GM12878 (cell line): Measurements from ENCODE around the gene LCOR. TPM values are rescaled to one million over a fixed set of nuclear protein-coding genes. Genes with fewer than 3 reads are reported as not detected.

Experiments
- ATAC-seq: fragments of 200-7000 bp; cut with Tn5 transposase; 3 replicates; pipeline ENCODE4 v1.9.1; 2020; ENCODE audit warnings: mild to moderate bottlenecking, moderate library complexity
- BruUV-seq: library from RNA; stranded (reverse); fragments of 400-500 nt; replicated peaks from 2 replicates; lab custom pipeline; 2021; lab: Mats Ljungman, UMichigan
- CTCF ChIA-PET: fragments of 300-600 bp; sonication (Branson Sonifier 250); formaldehyde crosslinking; extraction: SDS; loops from one replicate; lab custom pipeline; 2021; ENCODE audit warnings: inconsistent platforms; lab: Yijun Ruan, JAX
- POLR2A ChIA-PET: fragments of 350-600 bp; formaldehyde crosslinking; extraction: SDS; loops from one replicate; lab custom pipeline; 2021; ENCODE audit warnings: inconsistent platforms; lab: Charles Lee
- RAD21 ChIA-PET: fragments of 300-600 bp; sonication (Branson Sonifier 250); formaldehyde crosslinking; loops from one replicate; lab custom pipeline; 2023; ENCODE audit warnings: antibody characterized with exemption; ENCODE audit not compliant: unreplicated experiment; lab: Charles Lee
- SMC1A ChIA-PET: fragments of 300-600 bp; sonication (Branson Sonifier 250); formaldehyde crosslinking; loops from one replicate; lab custom pipeline; 2023; ENCODE audit not compliant: unreplicated experiment, uncharacterized antibody; lab: Charles Lee
- DNase-seq: peaks from one replicate; pipeline ENCODE4 v3.0.0-alpha.2; 2011; ENCODE audit warnings: low read depth, low spot score
- FAIRE-seq: peaks from 3 replicates; lab custom pipeline; 2011; peaks lifted over from hg19 to GRCh38; lab: Jason Lieb, UNC
- H2AFZ ChIP-seq: 2 replicates; pipeline ENCODE4 v1.6.0; 2011; ENCODE audit warnings: low read depth, low read length, control low read depth; ENCODE audit not compliant: control insufficient read depth
- H3K27ac ChIP-seq: 2 replicates; pipeline ENCODE4 v1.5.1; 2011; ENCODE audit warnings: control low read depth; ENCODE audit not compliant: control insufficient read depth, insufficient read depth
- H3K27me3 ChIP-seq, 2 experiments: replicated peaks in 1 of 2; 2 replicates each; pipeline versions ENCODE4 v1.6.0 to v1.6.1; 2011; ENCODE audit warnings: low read length in 1 of 2; ENCODE audit not compliant: control insufficient read depth in 2 of 2, insufficient read depth in 2 of 2
- H3K36me3 ChIP-seq, 2 experiments: 2 replicates each; pipeline ENCODE4 v1.5.1; 2011; ENCODE audit warnings: low read length in 1 of 2; ENCODE audit not compliant: control insufficient read depth in 2 of 2, insufficient read depth in 2 of 2
- H3K4me1 ChIP-seq: 2 replicates; pipeline ENCODE4 v1.6.1; 2011; ENCODE audit warnings: mild to moderate bottlenecking, low read length, moderate library complexity, mixed read lengths; ENCODE audit not compliant: control insufficient read depth, insufficient read depth
- H3K4me2 ChIP-seq: 2 replicates; pipeline ENCODE4 v1.6.0; 2011; ENCODE audit warnings: control low read depth; ENCODE audit not compliant: control insufficient read depth, insufficient read depth
- H3K4me3 ChIP-seq: fragments of 200-600 bp; sonication (generic); 2 replicates; pipeline ENCODE4 v1.5.1; 2016
- H3K79me2 ChIP-seq: 2 replicates; pipeline ENCODE4 v1.6.0; 2011; ENCODE audit warnings: low read length; ENCODE audit not compliant: control insufficient read depth, insufficient read depth
- H3K9ac ChIP-seq: 2 replicates; pipeline ENCODE4 v1.8.0; 2011; ENCODE audit warnings: low read length, control low read depth, mixed read lengths; ENCODE audit not compliant: control insufficient read depth, insufficient read depth
- H3K9me3 ChIP-seq: replicated peaks from 3 replicates; pipeline ENCODE4 v1.5.1; 2011; ENCODE audit warnings: mild to moderate bottlenecking, low read length; ENCODE audit not compliant: control insufficient read depth, insufficient read depth
- H4K20me1 ChIP-seq: 2 replicates; pipeline ENCODE4 v1.6.0; 2011; ENCODE audit not compliant: control insufficient read depth, insufficient read depth
- ATF3 ChIP-seq: IDR thresholded peaks from 2 replicates; pipeline ENCODE4 v1.6.1; 2011; ENCODE audit warnings: low read depth, mild to moderate bottlenecking, low read length, moderate library complexity, borderline replicate concordance; ENCODE audit errors: extremely low read depth
- ATF7 ChIP-seq: fragments of 450-650 bp; IDR thresholded peaks from 2 replicates; pipeline ENCODE4 v1.6.1; 2016; ENCODE audit warnings: low read depth, mild to moderate bottlenecking
- CHD1 ChIP-seq: IDR thresholded peaks from 2 replicates; pipeline ENCODE4 v1.6.1; 2012; ENCODE audit warnings: low read depth, low read length, improper control_type of control experiment
- DPF2 ChIP-seq: fragments of 450-650 bp; IDR thresholded peaks from 2 replicates; pipeline ENCODE4 v1.6.1; 2017; ENCODE audit warnings: mild to moderate bottlenecking
- FOXK2 ChIP-seq: fragments of 450-650 bp; IDR thresholded peaks from 2 replicates; pipeline ENCODE4 v1.6.1; 2017; ENCODE audit warnings: mild to moderate bottlenecking, moderate library complexity
- HCFC1 ChIP-seq: fragments of 150-350 bp; IDR thresholded peaks from 2 replicates; pipeline ENCODE4 v1.6.1; 2014; ENCODE audit warnings: low read length
- IKZF1 ChIP-seq: fragments of 450-650 bp; conservative IDR thresholded peaks from 2 replicates; pipeline ENCODE4 v1.6.1; 2017; ENCODE audit warnings: antibody characterized with exemption, mild to moderate bottlenecking
- IKZF2 ChIP-seq, 2 experiments: fragments of 450-650 bp; IDR thresholded peaks; 2 replicates each; pipeline ENCODE4 v1.6.1; 2017; ENCODE audit warnings: mild to moderate bottlenecking in 2 of 2, moderate library complexity in 2 of 2
- MTA2 ChIP-seq: fragments of 450-650 bp; IDR thresholded peaks from 2 replicates; pipeline ENCODE4 v1.6.1; 2016; ENCODE audit warnings: low read depth, mild to moderate bottlenecking, moderate library complexity
- NFIC ChIP-seq: IDR thresholded peaks from 2 replicates; pipeline ENCODE4 v1.6.1; 2012; ENCODE audit warnings: low read depth, mild to moderate bottlenecking, inconsistent platforms, low read length, moderate library complexity
- POU2F2 ChIP-seq: IDR thresholded peaks from 3 replicates; pipeline ENCODE4 v1.6.1; 2011; ENCODE audit warnings: low read depth, mild to moderate bottlenecking, low read length, borderline replicate concordance
- RELA ChIP-seq: fragments of 450-650 bp; IDR thresholded peaks from 2 replicates; pipeline ENCODE4 v1.8.0; 2014; ENCODE audit warnings: borderline replicate concordance; ENCODE audit not compliant: partially characterized antibody
- SPI1 ChIP-seq: IDR thresholded peaks from 2 replicates; pipeline ENCODE4 v1.6.1; 2011; ENCODE audit warnings: low read depth, mild to moderate bottlenecking, low read length, moderate library complexity, borderline replicate concordance; ENCODE audit not compliant: insufficient read depth
- ZBED1 ChIP-seq: IDR thresholded peaks from 2 replicates; pipeline ENCODE4 v1.6.1; 2016; ENCODE audit warnings: borderline replicate concordance
- ZNF274 ChIP-seq: IDR thresholded peaks from one replicate; pipeline ENCODE4 v1.8.0; 2011; ENCODE audit not compliant: insufficient read length, insufficient read depth
- WGBS: methylation state at CpG from one replicate; pipeline ENCODE4 v1.1.6; 2016; ENCODE audit warnings: low lambda C conversion rate; ENCODE audit not compliant: insufficient replicate concordance, insufficient coverage; ENCODE audit errors: missing lambda C conversion rate; 5-methylcytosine and 5-hydroxymethylcytosine counted together
- in situ Hi-C: fragments of 300-500 bp; cut with MboI; formaldehyde crosslinking; loops from 9 replicates; pipeline ENCODE4 v1.14.3; 2018; ENCODE audit warnings: mixed read lengths
- intact Hi-C: fragments of 100-400 bp; cut with micrococcal nuclease; formaldehyde crosslinking; loops from one replicate; pipeline ENCODE4 v1.14.2; 2022; ENCODE audit not compliant: unreplicated experiment
- polyA plus RNA-seq, 11 experiments: library from polyadenylated mRNA; depleted of rRNA in 4 of 11; unstranded in 6 of 11; stranded (reverse) in 5 of 11; fragments of >200 nt; fragmentation: Nextera tagmentation in 4 of 11; fragmentation: Illumina TruSeq in 1 of 11; extraction: Ambion mirVana in 4 of 11; extraction: Trizol in 1 of 11; gene quantifications; 1 replicate in 1 of 11; 2 replicates in 10 of 11; pipeline versions ENCODE4 v1.2.1 to v1.2.3, GENCODE V29; 2011 to 2016; ENCODE audit warnings: inconsistent platforms in 2 of 11, missing spikeins in 2 of 11, low read depth in 1 of 11
- total RNA-seq, 4 experiments: library from RNA; depleted of rRNA in 3 of 4; stranded (reverse); fragments of >200 nt in 3 of 4; fragmentation: Illumina TruSeq in 1 of 4; extraction: Trizol in 1 of 4; gene quantifications; 2 replicates each; pipeline versions ENCODE4 v1.2.1 to v1.2.3, GENCODE V29; 2013 to 2021
- TF ChIP-seq, protein P1 (sequence below): fragments of 450-650 bp; IDR thresholded peaks from 2 replicates; pipeline ENCODE4 v1.6.1; 2016; ENCODE audit warnings: mild to moderate bottlenecking

LCOR gene
- total and polyA plus RNA-seq, 10 of the 15 experiments (the other 5 are each of a cell fraction or from before 2014, with no cell fraction given): 1.6 to 22.0 (median 13.2) TPM

DNA sequence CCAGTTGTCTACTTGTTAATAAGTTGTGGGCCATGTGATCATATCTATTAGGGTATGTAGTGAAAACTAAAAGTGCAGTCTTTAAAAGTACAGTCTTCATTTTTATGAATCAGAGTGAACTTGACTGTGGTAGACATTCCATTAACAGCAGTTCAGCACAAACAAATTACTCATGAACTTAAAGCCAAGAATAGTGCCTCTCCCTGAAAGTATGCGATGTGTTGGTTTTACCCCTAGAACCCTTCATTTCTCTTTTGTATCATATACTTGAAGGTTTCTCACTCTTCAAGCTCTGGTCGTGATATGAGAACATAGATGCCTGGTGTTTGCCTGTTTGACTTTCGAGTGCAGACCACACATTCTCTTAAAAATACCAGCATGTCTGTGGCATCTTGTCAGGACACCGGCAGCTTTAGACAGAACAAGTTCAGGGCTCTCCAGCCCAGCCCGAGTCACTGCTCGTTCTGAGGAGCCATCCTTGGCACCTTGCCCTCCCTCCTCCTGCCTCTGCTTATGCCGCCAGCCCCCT lies 159.3 kb downstream of the LCOR start:
- ChIA-PET CTCF (interaction anchor here (0.8 to 6.2 kb wide), 9 partner anchors 12 to 162 kb away, joined by 3 to 45 read pairs (median 3); no protein-coding TSS in a partner anchor), SMC1A (interaction anchor here (0.9 to 5.3 kb wide), 13 partner anchors 11 to 128 kb away, joined by 3 to 41 read pairs (median 5); no protein-coding TSS in a partner anchor), RAD21 (interaction anchor here (0.6 to 2.5 kb wide), 7 partner anchors 16 to 427 kb away, joined by 3 to 15 read pairs (median 5); no protein-coding TSS in a partner anchor), POLR2A (interaction anchor here (0.9 to 1.5 kb wide), 4 partner anchors 25 to 158 kb away, joined by 3 to 5 read pairs (median 4); no protein-coding TSS in a partner anchor)
- DNase-seq (no peak), FAIRE-seq (peak; percentile 59), ATAC-seq (peak; percentile 78)
- TF ChIP-seq ZBED1 (peak; percentile 76; the same call in 1 of the 2 replicates), IKZF1 (0 out of 2 replicates have a peak, but pooled peaks have one; percentile 10), ATF3 (no peak)
- no peak overlapping the region for H3K9ac ChIP-seq
- peak overlapping the region; percentile 85 for H3K4me2 ChIP-seq
- no peak overlapping the region for H3K4me3 ChIP-seq
- no TSS peak for BruUV-seq
- H3K36me3 ChIP-seq: no peaks in the 10 kb centered on the region
- in situ Hi-C loops: no loop called here
- WGBS: 9% methylated on average over 7 of the region's 7 CpGs
- no peak overlapping the region for H2AFZ ChIP-seq
- H3K79me2 ChIP-seq: no peaks in the 10 kb centered on the region
- H3K4me1 ChIP-seq: peaks cover 22% of the 10 kb centered on the region
- intact Hi-C loops: no loop called here
- H3K27ac ChIP-seq: no peak overlapping the region
- no peaks in the 10 kb centered on the region for H3K9me3 ChIP-seq
- H4K20me1 ChIP-seq: no peaks in the 10 kb centered on the region
- no peaks in the 10 kb centered on the region for H3K27me3 ChIP-seq

DNA sequence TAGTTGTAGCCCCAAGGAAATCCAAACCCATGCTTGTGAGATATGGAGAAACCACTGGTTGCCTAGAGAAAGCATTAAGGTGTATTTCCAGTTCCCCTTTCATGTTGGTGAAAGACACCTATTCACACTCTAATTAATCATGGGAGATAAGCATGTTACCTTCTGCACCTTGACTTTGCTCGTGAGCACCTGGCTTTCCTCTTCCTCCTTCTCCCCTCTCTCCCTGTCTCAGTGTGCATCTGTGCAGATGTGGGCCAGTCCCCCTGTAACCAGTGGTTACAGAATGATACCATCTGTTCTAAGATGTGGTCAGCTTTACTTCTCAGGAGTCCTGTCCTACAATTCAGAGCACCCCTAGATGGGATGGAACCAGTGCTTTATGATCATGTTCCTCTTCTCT lies 160.6 kb downstream of the LCOR start:
- no peak overlapping the region for H3K27ac ChIP-seq
- no peaks in the 10 kb centered on the region for H3K27me3 ChIP-seq
- in situ Hi-C loops: no loop called here
- H3K9me3 ChIP-seq: no peaks in the 10 kb centered on the region
- intact Hi-C loops: no loop called here
- ChIA-PET RAD21 (interaction anchor here (1.2 to 2.5 kb wide), 4 partner anchors 15 to 45 kb away, joined by 3 to 15 read pairs (median 5); no protein-coding TSS in a partner anchor), SMC1A (interaction anchor here (1.2 to 5.3 kb wide), 8 partner anchors 9 to 252 kb away, joined by 3 to 41 read pairs (median 8); no protein-coding TSS in a partner anchor), POLR2A (interaction anchor here (1.3 kb wide), 1 partner anchor 27 kb away, joined by 4 read pairs; no protein-coding TSS in a partner anchor), CTCF (interaction anchor here (0.7 to 6.2 kb wide), 5 partner anchors 9 to 82 kb away, joined by 3 to 45 read pairs (median 3); no protein-coding TSS in a partner anchor)
- H3K4me2 ChIP-seq: peak overlapping the region; percentile 56
- H2AFZ ChIP-seq: no peak overlapping the region
- H3K4me1 ChIP-seq: peaks cover 22% of the 10 kb centered on the region
- no peak overlapping the region for H3K9ac ChIP-seq
- H3K4me3 ChIP-seq: peak overlapping the region; percentile 7; the same call in 1 of the 2 replicates
- FAIRE-seq: peak; percentile 75
- no peaks in the 10 kb centered on the region for H3K36me3 ChIP-seq
- 0% methylated on average over 1 of the region's 1 CpG for WGBS
- H3K79me2 ChIP-seq: no peaks in the 10 kb centered on the region
- no peaks in the 10 kb centered on the region for H4K20me1 ChIP-seq
- ATAC-seq: peak; percentile 77
- BruUV-seq: no TSS peak
- DNase-seq: no peak
- TF ChIP-seq CHD1: no peak
- TF ChIP-seq FOXK2: no peak
- TF ChIP-seq MTA2: 0 out of 2 replicates have a peak, but pooled peaks have one; percentile 30
- TF ChIP-seq RELA: no peak
- peak; percentile 83 for TF ChIP-seq SPI1
- peak in 1 of 2 experiments; percentile 47; a peak in 2 of 4 replicates for TF ChIP-seq IKZF2 (IDR thresholded peaks at IDR 0.05)
- TF ChIP-seq HCFC1: no peak
- TF ChIP-seq NFIC: peak; percentile 34; the same call in 1 of the 2 replicates
- TF ChIP-seq, protein P1, sequence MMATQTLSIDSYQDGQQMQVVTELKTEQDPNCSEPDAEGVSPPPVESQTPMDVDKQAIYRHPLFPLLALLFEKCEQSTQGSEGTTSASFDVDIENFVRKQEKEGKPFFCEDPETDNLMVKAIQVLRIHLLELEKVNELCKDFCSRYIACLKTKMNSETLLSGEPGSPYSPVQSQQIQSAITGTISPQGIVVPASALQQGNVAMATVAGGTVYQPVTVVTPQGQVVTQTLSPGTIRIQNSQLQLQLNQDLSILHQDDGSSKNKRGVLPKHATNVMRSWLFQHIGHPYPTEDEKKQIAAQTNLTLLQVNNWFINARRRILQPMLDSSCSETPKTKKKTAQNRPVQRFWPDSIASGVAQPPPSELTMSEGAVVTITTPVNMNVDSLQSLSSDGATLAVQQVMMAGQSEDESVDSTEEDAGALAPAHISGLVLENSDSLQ: peak; percentile 19; the same call in 1 of the 2 replicates
- TF ChIP-seq ZNF274: no peak
- TF ChIP-seq POU2F2: no peak
- no peak for TF ChIP-seq DPF2
- TF ChIP-seq ATF7: 0 out of 2 replicates have a peak, but pooled peaks have one; percentile 14
